Esophagus squamous epithelium (tissue), 5 donors: ENCODE data around the gene TNFRSF13B. TPM values are rescaled to one million over a fixed set of nuclear protein-coding genes. Genes with fewer than 3 reads are reported as not detected.

ENCODE experiments used
- DNase-seq: peaks from one replicate; lab custom pipeline; 2025; lab: John Stamatoyannopoulos, UW
- H3K27ac ChIP-seq, 4 donors: fragments of 200-600 bp; sonication (generic); one replicate each; pipeline ENCODE4 v1.5.1; 2016 to 2019; ENCODE audit warnings: mild to moderate bottlenecking in 1 of 4
- H3K27me3 ChIP-seq, 4 donors: fragments of 200-600 bp; sonication (generic); 1 replicate in 3 of 4; 2 replicates in 1 of 4; pipeline versions ENCODE4 v1.5.1 to v1.6.0; 2017 to 2021; ENCODE audit warnings: antibody characterized with exemption in 1 of 4
- H3K36me3 ChIP-seq, 3 donors: fragments of 200-600 bp; sonication (generic); one replicate each; pipeline ENCODE4 v1.5.1; 2016 to 2019
- H3K4me1 ChIP-seq, 3 donors: fragments of 200-600 bp; sonication (generic); one replicate each; pipeline ENCODE4 v1.5.1; 2017 to 2019
- H3K4me3 ChIP-seq, 4 donors: fragments of 200-600 bp; sonication (generic); 1 replicate in 3 of 4; 2 replicates in 1 of 4; pipeline ENCODE4 v1.5.1; 2016 to 2019; ENCODE audit warnings: mild to moderate bottlenecking in 2 of 4, moderate library complexity in 1 of 4
- H3K9me3 ChIP-seq, 3 donors: fragments of 200-600 bp; sonication (generic); one replicate each; pipeline ENCODE4 v1.5.1; 2016 to 2019
- CTCF ChIP-seq, 6 experiments: fragments of 450-650 bp in 4 of 6; fragments of 200-600 bp in 2 of 6; sonication (generic) in 2 of 6; IDR thresholded peaks; one replicate each; pipeline ENCODE4 v1.5.1; 2016 to 2019; ENCODE audit warnings: antibody characterized with exemption in 6 of 6, mild to moderate bottlenecking in 4 of 6, moderate library complexity in 4 of 6
- POLR2A ChIP-seq, 4 donors: fragments of 450-650 bp; IDR thresholded peaks; one replicate each; pipeline ENCODE4 v1.6.1; 2017; ENCODE audit warnings: antibody characterized with exemption in 4 of 4, mild to moderate bottlenecking in 4 of 4, moderate library complexity in 3 of 4
- WGBS, 2 donors: methylation state at CpG; one replicate each; pipeline ENCODE4 v1.1.5; 2018; 5-methylcytosine and 5-hydroxymethylcytosine counted together
- intact Hi-C: fragments of 100-400 bp; cut with DNase I; formaldehyde crosslinking; loops from one replicate; pipeline ENCODE4 v1.15.0; 2022
- total RNA-seq, 4 donors: library from RNA; depleted of rRNA; stranded (reverse); fragments of >200 nt; gene quantifications; one replicate each; pipeline ENCODE4 v1.1.0, GENCODE V29; 2016
- donor health status: DM: yes; HTN: yes; CAD: no.

TNFRSF13B gene
- total RNA-seq, 4 donors from 2014 or later: not detected

GRCh38 chr17:16941072-16942036, 30.6 kb downstream of the TNFRSF13B start:
- intact Hi-C loops: no loop called here
- no peak overlapping the region for H3K4me3 ChIP-seq
- no peak overlapping the region for H3K27ac ChIP-seq
- H3K27me3 ChIP-seq: peaks cover 0 to 45% (median 0%) of the 10 kb centered on the region in 4 donors
- H3K36me3 ChIP-seq: no peaks in the 10 kb centered on the region
- TF ChIP-seq POLR2A (IDR thresholded peaks at IDR 0.05): no peak
- no peak for TF ChIP-seq CTCF (IDR thresholded peaks at IDR 0.05)
- no peak for DNase-seq
- H3K9me3 ChIP-seq: no peaks in the 10 kb centered on the region
- 75 to 88% methylated on average over 15 of the region's 15 CpGs for WGBS, 2 donors
- H3K4me1 ChIP-seq: no peaks in the 10 kb centered on the region

DNA sequence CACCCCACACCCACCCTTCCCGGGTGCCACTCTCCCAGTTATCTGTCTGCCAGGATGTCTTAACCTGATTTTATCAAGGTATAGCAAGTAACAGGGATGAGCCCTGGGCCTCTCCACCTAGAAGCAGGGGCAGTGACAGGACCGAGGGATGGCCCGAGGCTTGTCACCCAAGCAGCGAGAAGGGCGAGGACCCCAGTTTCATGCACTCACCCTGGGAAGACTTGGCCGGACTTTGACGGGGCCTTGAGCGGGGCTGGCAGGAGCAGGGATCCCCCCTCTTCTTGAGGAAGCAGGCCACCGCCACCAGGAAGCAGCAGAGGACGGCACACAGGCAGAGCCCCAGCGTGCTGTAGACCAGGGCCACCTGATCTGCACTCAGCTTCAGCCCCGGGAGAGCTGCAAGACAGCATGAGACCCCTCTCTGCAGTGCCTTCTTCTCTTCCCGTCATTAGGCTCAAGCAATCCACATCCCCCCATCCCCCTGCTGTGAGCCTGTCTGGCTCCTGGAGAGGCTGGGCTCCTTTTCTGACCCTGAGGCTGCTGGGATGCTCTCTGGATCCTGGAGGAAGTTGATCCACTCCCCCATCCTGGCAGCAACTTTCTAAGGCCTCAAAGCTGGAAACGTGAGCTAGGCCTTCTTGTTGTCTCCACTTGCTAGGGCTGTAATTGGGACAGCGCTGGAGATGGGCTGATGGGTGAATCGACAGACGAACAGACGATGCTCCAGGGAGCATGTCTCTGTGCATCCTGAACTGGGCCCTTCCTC, 31.6 kb downstream of the TNFRSF13B start:
- H3K36me3 ChIP-seq: no peaks in the 10 kb centered on the region
- intact Hi-C loops: no loop called here
- DNase-seq: no peak
- no peak overlapping the region for H3K27ac ChIP-seq
- 77 to 80% methylated on average over 7 to 16 of the region's 18 CpGs for WGBS, 2 donors
- no peaks in the 10 kb centered on the region for H3K9me3 ChIP-seq
- no peak overlapping the region for H3K4me3 ChIP-seq
- no peaks in the 10 kb centered on the region for H3K4me1 ChIP-seq
- peaks cover 0 to 39% (median 0%) of the 10 kb centered on the region in 4 donors for H3K27me3 ChIP-seq
- no peak for TF ChIP-seq CTCF (IDR thresholded peaks at IDR 0.05)
- no peak for TF ChIP-seq POLR2A (IDR thresholded peaks at IDR 0.05)

- WGBS, 2 donors: 79% methylated on average over 6 of the region's 21 CpGs; no CpG with 5 or more reads in 1 of the 2 donors
- intact Hi-C loops: no loop called here
- peaks cover 0 to 33% (median 0%) of the 10 kb centered on the region in 4 donors for H3K27me3 ChIP-seq
- H3K4me3 ChIP-seq: no peak overlapping the region
- no peaks in the 10 kb centered on the region for H3K9me3 ChIP-seq
- H3K36me3 ChIP-seq: no peaks in the 10 kb centered on the region
- no peak overlapping the region for H3K27ac ChIP-seq
- H3K4me1 ChIP-seq: no peaks in the 10 kb centered on the region
- DNase-seq: no peak
- no peak for TF ChIP-seq POLR2A (IDR thresholded peaks at IDR 0.05)
Measured at GRCh38 chr17:16939606-16940115, 32.3 kb downstream of the TNFRSF13B start.

- no peaks in the 10 kb centered on the region for H3K4me1 ChIP-seq
- TF ChIP-seq CTCF (IDR thresholded peaks at IDR 0.05): no peak
- no peak for TF ChIP-seq POLR2A (IDR thresholded peaks at IDR 0.05)
- no peak for DNase-seq
- no peak overlapping the region for H3K4me3 ChIP-seq
- intact Hi-C loops: no loop called here
- peaks cover 0 to 28% (median 0%) of the 10 kb centered on the region in 4 donors for H3K27me3 ChIP-seq
- 36 to 44% methylated on average over 1 of the region's 1 CpG for WGBS, 2 donors
- no peaks in the 10 kb centered on the region for H3K9me3 ChIP-seq
- no peaks in the 10 kb centered on the region for H3K36me3 ChIP-seq
- no peak overlapping the region for H3K27ac ChIP-seq
Measured at GRCh38 chr17:16939208-16939576, 32.7 kb downstream of the TNFRSF13B start.

DNA sequence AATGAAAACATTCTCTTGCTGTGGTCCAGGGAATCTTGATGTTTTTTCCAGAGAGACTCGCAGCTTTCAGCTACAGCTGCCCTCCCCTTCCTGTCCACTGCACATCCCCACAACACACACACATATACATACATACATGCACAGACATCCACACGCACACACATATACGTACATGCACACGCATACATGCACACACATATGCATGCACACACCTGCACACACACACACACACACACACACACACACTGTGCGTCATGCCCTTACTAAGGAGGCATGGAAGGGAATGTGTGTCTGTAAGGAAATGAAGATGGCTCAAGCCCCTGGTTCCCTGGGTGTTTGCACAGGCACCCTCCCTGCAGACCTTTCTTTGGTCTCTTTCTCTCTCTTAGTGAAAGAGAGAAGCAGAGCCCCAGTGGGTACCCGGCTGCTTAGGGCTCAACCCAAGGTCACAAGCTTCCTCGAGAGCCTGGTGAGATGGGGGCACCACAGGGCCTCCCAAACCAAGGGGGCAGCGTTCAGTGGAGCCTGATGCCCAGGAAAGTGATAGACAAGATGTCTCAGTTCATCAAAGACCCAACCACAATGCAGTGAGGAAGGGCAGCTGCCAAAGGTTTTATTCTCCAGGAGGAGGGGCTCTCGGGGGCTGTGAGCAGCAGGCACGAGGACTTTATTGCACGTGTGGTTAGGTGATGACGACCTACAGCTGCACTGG, 33.3 kb downstream of the TNFRSF13B start:
- TF ChIP-seq CTCF (IDR thresholded peaks at IDR 0.05): no peak
- TF ChIP-seq POLR2A (IDR thresholded peaks at IDR 0.05): no peak
- 51 to 59% methylated on average over 9 of the region's 12 CpGs for WGBS, 2 donors
- intact Hi-C loops: no loop called here
- Histone ChIP-seq H3K27me3 (peaks cover 0 to 23% (median 0%) of the 10 kb centered on the region in 4 donors), H3K27ac (no peak overlapping the region), H3K36me3 (no peaks in the 10 kb centered on the region), H3K4me3 (no peak overlapping the region), H3K9me3 (no peaks in the 10 kb centered on the region), H3K4me1 (no peaks in the 10 kb centered on the region)
- DNase-seq: no peak
